T-cell (primary cell): Measurements from ENCODE around the gene TMEM179B. TPM values are rescaled to one million over a fixed set of nuclear protein-coding genes. Genes with fewer than 3 reads are reported as not detected.

Experiments
- ATAC-seq, 4 experiments: fragments of 200-7000 bp in 3 of 4; fragments of 150-1000 bp in 1 of 4; cut with Tn5 transposase; replicated peaks in 1 of 4; 1 replicate in 3 of 4; 2 replicates in 1 of 4; pipeline ENCODE4 v1.10.0; 2021; ENCODE audit warnings: moderate library complexity in 3 of 4, mild to moderate bottlenecking in 2 of 4, moderate number of reproducible peaks in 1 of 4
- CTCF ChIA-PET, 2 donors: fragments of 300-600 bp; sonication (Branson Sonifier 250); formaldehyde crosslinking; loops; one replicate each; lab custom pipeline; 2022; ENCODE audit warnings: antibody characterized with exemption in 2 of 2; lab: Charles Lee
- POLR2A ChIA-PET, 2 donors: fragments of 300-600 bp; sonication (Branson Sonifier 250); formaldehyde crosslinking; loops; one replicate each; lab custom pipeline; 2022; ENCODE audit warnings: antibody characterized with exemption in 2 of 2; lab: Charles Lee
- DNase-seq, 35 experiments: peaks; one replicate each; pipeline versions ENCODE4 v3.0.0 to v3.0.0-alpha.2; 2013 to 2023
- H3K27ac ChIP-seq: one replicate; pipeline ENCODE4 v1.5.1; 2013; ENCODE audit warnings: low read length
- H3K27me3 ChIP-seq, 2 experiments: replicated peaks in 1 of 2; 1 replicate in 1 of 2; 2 replicates in 1 of 2; pipeline versions ENCODE4 v1.6.1 to v1.7.0; 2013; ENCODE audit warnings: low read length in 1 of 2, mixed read lengths in 1 of 2; ENCODE audit not compliant: control insufficient read depth in 2 of 2, insufficient read depth in 2 of 2; ENCODE audit errors: extremely low read depth in 1 of 2
- H3K36me3 ChIP-seq, 2 donors: 1 replicate in 1 of 2; 2 replicates in 1 of 2; pipeline versions ENCODE4 v1.6.1 to v1.7.0; 2013; ENCODE audit warnings: low read length in 1 of 2; ENCODE audit not compliant: control insufficient read depth in 2 of 2, insufficient read depth in 1 of 2; ENCODE audit errors: extremely low read depth in 1 of 2
- H3K4me1 ChIP-seq, 2 experiments: 1 replicate in 1 of 2; 2 replicates in 1 of 2; pipeline versions ENCODE4 v1.6.1 to v1.7.0; 2013; ENCODE audit warnings: low read length in 2 of 2, mixed read lengths in 1 of 2; ENCODE audit not compliant: insufficient read depth in 2 of 2, control insufficient read depth in 1 of 2; ENCODE audit errors: extremely low read depth in 1 of 2
- H3K4me3 ChIP-seq, 2 donors: 1 replicate in 1 of 2; 2 replicates in 1 of 2; pipeline versions ENCODE4 v1.5.1 to v1.7.0; 2013; ENCODE audit warnings: mild to moderate bottlenecking in 2 of 2, low read length in 1 of 2, moderate library complexity in 1 of 2; ENCODE audit not compliant: control insufficient read depth in 1 of 2; ENCODE audit errors: extremely low read depth in 1 of 2
- H3K9me3 ChIP-seq: 2 replicates; pipeline ENCODE4 v1.7.0; 2013
- H3K27ac Mint-ChIP-seq, 2 donors: one replicate each; pipeline ENCODE4 v1.8.0; 2020 to 2021; ENCODE audit warnings: mild to moderate bottlenecking in 2 of 2, mixed read lengths in 2 of 2
- H3K27me3 Mint-ChIP-seq, 2 donors: one replicate each; pipeline ENCODE4 v1.8.0; 2021 to 2022; ENCODE audit warnings: mixed read lengths in 2 of 2
- H3K36me3 Mint-ChIP-seq: one replicate; pipeline ENCODE4 v1.8.0; 2021; ENCODE audit warnings: mixed read lengths
- H3K4me1 Mint-ChIP-seq, 3 donors: one replicate each; pipeline ENCODE4 v1.8.0; 2020 to 2022; ENCODE audit warnings: mixed read lengths in 3 of 3, mild to moderate bottlenecking in 1 of 3
- H3K4me3 Mint-ChIP-seq, 3 donors: one replicate each; pipeline ENCODE4 v1.8.0; 2020 to 2022; ENCODE audit warnings: mild to moderate bottlenecking in 3 of 3, mixed read lengths in 3 of 3, moderate library complexity in 3 of 3
- H3K9me3 Mint-ChIP-seq, 3 donors: one replicate each; pipeline ENCODE4 v1.8.0; 2020 to 2022; ENCODE audit warnings: mixed read lengths in 3 of 3
- WGBS: methylation state at CpG from one replicate; pipeline ENCODE4 v1.1.5; 2013; ENCODE audit warnings: missing lambda C conversion rate; ENCODE audit not compliant: insufficient coverage; 5-methylcytosine and 5-hydroxymethylcytosine counted together
- total RNA-seq, 35 experiments: library from RNA in 6 of 35; stranded (reverse) in 6 of 35; fragments of 120-200 nt in 1 of 35; gene quantifications; one replicate each; pipeline versions ENCODE4 v1.2.1 to v1.2.4 and lab custom pipeline; 2013 to 2026

The TMEM179B gene
- total RNA-seq, 5 donors from 2014 or later (not counting 1 experiment from before 2014, with no cell fraction given) = 27.7 to 53.3 (median 46.5) TPM

GRCh38 chr11:62794201-62794775 is 7.1 kb downstream of the TMEM179B start:
- H3K27me3 ChIP-seq = no peaks in the 10 kb centered on the region
- no peak for DNase-seq
- H3K4me3 ChIP-seq = no peak overlapping the region
- no peaks in the 10 kb centered on the region for H3K9me3 ChIP-seq
- peaks cover 22 to 81% of the 10 kb centered on the region in 2 donors for H3K36me3 ChIP-seq
- ChIA-PET CTCF (no interaction called here), POLR2A (interaction anchor here (0.6 to 1.3 kb wide), 14 partner anchors 8 to 749 kb away, joined by 3 to 8 read pairs (median 4); no protein-coding TSS in a partner anchor)
- no peak for ATAC-seq
- peak overlapping the region; percentile 60 to 66 for H3K27ac Mint-ChIP-seq
- no peaks in the 10 kb centered on the region for H3K9me3 Mint-ChIP-seq
- peaks cover 29 to 37% (median 32%) of the 10 kb centered on the region in 3 donors for H3K4me1 Mint-ChIP-seq
- H3K36me3 Mint-ChIP-seq = peaks cover 56% of the 10 kb centered on the region
- no peak overlapping the region for H3K27ac ChIP-seq
- no peaks in the 10 kb centered on the region for H3K27me3 Mint-ChIP-seq
- peaks cover 13 to 34% of the 10 kb centered on the region in 2 experiments for H3K4me1 ChIP-seq
- no peak overlapping the region for H3K4me3 Mint-ChIP-seq
- WGBS = 76% methylated on average over 3 of the region's 8 CpGs

GRCh38 chr11:62796281-62796680 is 9.1 kb downstream of the TMEM179B start:
- H3K9me3 ChIP-seq = no peaks in the 10 kb centered on the region
- Mint-ChIP-seq H3K9me3 (no peaks in the 10 kb centered on the region), H3K27me3 (no peaks in the 10 kb centered on the region), H3K4me1 (peaks cover 12 to 18% (median 17%) of the 10 kb centered on the region in 3 donors), H3K36me3 (peaks cover 62% of the 10 kb centered on the region), H3K4me3 (no peak overlapping the region), H3K27ac (peak overlapping the region; percentile 31 to 55)
- H3K36me3 ChIP-seq = peaks cover 32 to 88% of the 10 kb centered on the region in 2 donors
- no peak for DNase-seq
- WGBS = 93% methylated on average over 5 of the region's 7 CpGs
- H3K27ac ChIP-seq = no peak overlapping the region
- no peak for ATAC-seq
- no peaks in the 10 kb centered on the region for H3K27me3 ChIP-seq
- POLR2A ChIA-PET = interaction anchor here (0.6 to 1.2 kb wide), 6 partner anchors 9 to 57 kb away, joined by 3 to 4 read pairs (median 3); no protein-coding TSS in a partner anchor
- CTCF ChIA-PET = interaction anchor here in 1 of 2 donors (0.6 kb wide), 1 partner anchor 64 kb away, joined by 5 read pairs; no protein-coding TSS in a partner anchor
- H3K4me1 ChIP-seq = peaks cover 7 to 16% of the 10 kb centered on the region in 2 experiments
- no peak overlapping the region for H3K4me3 ChIP-seq

- H3K4me1 Mint-ChIP-seq = peaks cover 17 to 25% (median 18%) of the 10 kb centered on the region in 3 donors
- Histone ChIP-seq H3K4me1 (peaks cover 7 to 14% of the 10 kb centered on the region in 2 experiments), H3K9me3 (no peaks in the 10 kb centered on the region), H3K36me3 (peaks cover 28 to 91% of the 10 kb centered on the region in 2 donors), H3K4me3 (no peak overlapping the region), H3K27ac (no peak overlapping the region), H3K27me3 (no peaks in the 10 kb centered on the region)
- ATAC-seq = peak in 1 of 4 experiments; percentile 8
- WGBS = 90% methylated on average over 8 of the region's 10 CpGs
- no peaks in the 10 kb centered on the region for H3K9me3 Mint-ChIP-seq
- DNase-seq = no peak
- ChIA-PET CTCF (interaction anchor here in 1 of 2 donors (1.3 to 1.6 kb wide), 2 partner anchors 13 to 17 kb away, joined by 4 to 6 read pairs; no protein-coding TSS in a partner anchor), POLR2A (interaction anchor here (0.5 to 0.7 kb wide), 2 partner anchors 10 to 17 kb away, joined by 3 to 9 read pairs; no protein-coding TSS in a partner anchor)
- no peak overlapping the region for H3K27ac Mint-ChIP-seq
- H3K4me3 Mint-ChIP-seq = no peak overlapping the region
- H3K36me3 Mint-ChIP-seq = peaks cover 69% of the 10 kb centered on the region
- H3K27me3 Mint-ChIP-seq = no peaks in the 10 kb centered on the region
These were observed 12.3 kb downstream of the TMEM179B start for GRCh38 chr11:62799486-62799885.

GRCh38 chr11:62801071-62801470 is 13.9 kb downstream of the TMEM179B start:
- Histone ChIP-seq H3K4me3 (no peak overlapping the region), H3K4me1 (peaks cover 11 to 19% of the 10 kb centered on the region in 2 experiments), H3K27me3 (no peaks in the 10 kb centered on the region), H3K36me3 (peaks cover 23 to 76% of the 10 kb centered on the region in 2 donors), H3K9me3 (no peaks in the 10 kb centered on the region), H3K27ac (no peak overlapping the region)
- no peak overlapping the region for H3K4me3 Mint-ChIP-seq
- ATAC-seq (no peak), DNase-seq (no peak)
- no peaks in the 10 kb centered on the region for H3K9me3 Mint-ChIP-seq
- H3K27me3 Mint-ChIP-seq = no peaks in the 10 kb centered on the region
- POLR2A ChIA-PET = interaction anchor here in 1 of 2 donors (0.6 to 1.3 kb wide), 3 partner anchors 13 to 31 kb away, joined by 3 to 6 read pairs (median 3); partner anchors contain the start of genes STX5, TEX54 and TMEM179B
- H3K36me3 Mint-ChIP-seq = peaks cover 56% of the 10 kb centered on the region
- peaks cover 21 to 34% (median 23%) of the 10 kb centered on the region in 3 donors for H3K4me1 Mint-ChIP-seq
- H3K27ac Mint-ChIP-seq = peak overlapping the region in 1 of 2 donors; percentile 52
- WGBS = 100% methylated on average over 1 of the region's 4 CpGs
- CTCF ChIA-PET = interaction anchor here (0.6 to 1.2 kb wide), 3 partner anchors 59 to 208 kb away, joined by 3 to 9 read pairs (median 5); partner anchors contain the start of gene SLC3A2 (in 1 of the 2)

GRCh38 chr11:62804310-62805075 is 17.3 kb downstream of the TMEM179B start:
- peak in 2 of 35 experiments; percentile 12 to 16 for DNase-seq
- Histone ChIP-seq H3K4me3 (peak overlapping the region; percentile 66 to 86), H3K9me3 (no peaks in the 10 kb centered on the region), H3K27me3 (no peaks in the 10 kb centered on the region), H3K36me3 (peaks cover 7 to 46% of the 10 kb centered on the region in 2 donors), H3K27ac (peak overlapping the region; percentile 46), H3K4me1 (peaks cover 11 to 23% of the 10 kb centered on the region in 2 experiments)
- Mint-ChIP-seq H3K36me3 (peaks cover 33% of the 10 kb centered on the region), H3K9me3 (no peaks in the 10 kb centered on the region), H3K27me3 (no peaks in the 10 kb centered on the region), H3K4me1 (peaks cover 21 to 42% (median 27%) of the 10 kb centered on the region in 3 donors), H3K27ac (peak overlapping the region; percentile 92 to 93), H3K4me3 (peak overlapping the region; percentile 91 to 100 (median 98))
- CTCF ChIA-PET = no interaction called here
- peak in 3 of 4 experiments; percentile 42 to 46 (median 43) for ATAC-seq
- WGBS = 8% methylated on average over 5 of the region's 14 CpGs
- POLR2A ChIA-PET = interaction anchor here (0.6 to 1.7 kb wide), 6 partner anchors 10 to 96 kb away, joined by 3 to 5 read pairs (median 4); partner anchors contain the start of gene TMEM223 (in 1 of the 2)
